HEK293 (cell line): ENCODE results near the gene ING1.
"Not testable (repeated sequence)": the region's sequence is repeated elsewhere in the genome, so short reads cannot be mapped to it uniquely, and the experiment has no call there.

ENCODE experiments used
- CTCF ChIA-PET: fragments of 350-600 bp; formaldehyde crosslinking; extraction: SDS; loops from one replicate; lab custom pipeline; 2021; ENCODE audit warnings: antibody characterized with exemption; lab: Yijun Ruan, JAX
- POLR2A ChIA-PET: fragments of 300-600 bp; formaldehyde crosslinking; extraction: SDS; loops from one replicate; lab custom pipeline; 2020; ENCODE audit warnings: antibody characterized with exemption, inconsistent platforms; lab: Yijun Ruan, JAX
- H3K27ac ChIP-seq: fragments of 200-500 bp; sonication (Bioruptor generic); 2 replicates; pipeline ENCODE4 v1.5.1; 2014; ENCODE audit warnings: low read depth, low read length, control low read depth, inconsistent platforms; ENCODE audit errors: extremely low read depth
- H3K36me3 ChIP-seq, 2 experiments: fragments of 200-500 bp in 1 of 2; sonication (Bioruptor generic) in 1 of 2; 1 replicate in 1 of 2; 2 replicates in 1 of 2; pipeline ENCODE4 v1.5.1; 2014 to 2017; ENCODE audit warnings: inconsistent platforms in 2 of 2, low read length in 2 of 2; ENCODE audit not compliant: control insufficient read depth in 2 of 2, insufficient read depth in 1 of 2
- H3K4me1 ChIP-seq: fragments of 200-500 bp; sonication (Bioruptor generic); 2 replicates; pipeline ENCODE4 v1.5.1; 2014; ENCODE audit warnings: mild to moderate bottlenecking, low read length, inconsistent platforms; ENCODE audit not compliant: control insufficient read depth, insufficient read depth
- H3K4me3 ChIP-seq: 2 replicates; pipeline ENCODE4 v1.5.1; 2011; ENCODE audit warnings: low read depth, mild to moderate bottlenecking, control low read depth, low read length, moderate library complexity
- H3K9me3 ChIP-seq: fragments of 200-500 bp; sonication (Bioruptor generic); 2 replicates; pipeline ENCODE4 v1.5.1; 2014; ENCODE audit warnings: low read depth, low read length, inconsistent platforms; ENCODE audit not compliant: control insufficient read depth, insufficient read depth
- KLF10 ChIP-seq: fragments of 450-650 bp; IDR thresholded peaks from 2 replicates; pipeline ENCODE4 v1.5.1; 2018; ENCODE audit warnings: missing biosample characterization, mild to moderate bottlenecking, missing genetic modification characterization
- YY2 ChIP-seq: fragments of 450-650 bp; formaldehyde crosslinking; IDR thresholded peaks from 2 replicates; pipeline ENCODE4 v1.5.1; 2016; ENCODE audit warnings: missing biosample characterization, missing genetic modification characterization
- ZIC2 ChIP-seq: fragments of 450-650 bp; formaldehyde crosslinking; IDR thresholded peaks from 2 replicates; pipeline ENCODE4 v1.5.1; 2016; ENCODE audit warnings: missing biosample characterization, missing genetic modification characterization
- ZNF121 ChIP-seq: fragments of 450-650 bp; formaldehyde crosslinking; IDR thresholded peaks from 2 replicates; pipeline ENCODE4 v1.5.1; 2016; ENCODE audit warnings: missing biosample characterization, missing genetic modification characterization
- ZNF140 ChIP-seq: fragments of 450-650 bp; formaldehyde crosslinking; IDR thresholded peaks from 2 replicates; pipeline ENCODE4 v1.5.1; 2016; ENCODE audit warnings: missing biosample characterization, missing genetic modification characterization
- ZNF274 ChIP-seq, 2 experiments: fragments of 200-500 bp in 1 of 2; fragments of 450-650 bp in 1 of 2; sonication (Bioruptor generic) in 1 of 2; formaldehyde crosslinking in 1 of 2; IDR thresholded peaks; 2 replicates each; pipeline versions ENCODE4 v1.5.1 to v1.6.1; 2014 to 2016; ENCODE audit warnings: borderline replicate concordance in 1 of 2, inconsistent platforms in 1 of 2, low read length in 1 of 2, missing biosample characterization in 1 of 2, missing genetic modification characterization in 1 of 2
- ZNF785 ChIP-seq: fragments of 450-650 bp; formaldehyde crosslinking; IDR thresholded peaks from 2 replicates; pipeline ENCODE4 v1.5.1; 2016; ENCODE audit warnings: missing biosample characterization, missing genetic modification characterization
- TF ChIP-seq, protein P1 (sequence below): fragments of 450-650 bp; formaldehyde crosslinking; conservative IDR thresholded peaks from 2 replicates; pipeline ENCODE4 v1.5.1; 2016; ENCODE audit warnings: low read depth, missing biosample characterization, missing genetic modification characterization
- TF ChIP-seq, protein P2 (sequence below): fragments of 450-650 bp; formaldehyde crosslinking; IDR thresholded peaks from 2 replicates; pipeline ENCODE4 v1.5.1; 2017; ENCODE audit warnings: missing biosample characterization, missing genetic modification characterization
- TF ChIP-seq, protein P3 (sequence below): fragments of 450-650 bp; formaldehyde crosslinking; IDR thresholded peaks from 2 replicates; pipeline ENCODE4 v1.5.1; 2017; ENCODE audit warnings: missing biosample characterization, mild to moderate bottlenecking, missing genetic modification characterization, moderate library complexity

ING1 gene

DNA sequence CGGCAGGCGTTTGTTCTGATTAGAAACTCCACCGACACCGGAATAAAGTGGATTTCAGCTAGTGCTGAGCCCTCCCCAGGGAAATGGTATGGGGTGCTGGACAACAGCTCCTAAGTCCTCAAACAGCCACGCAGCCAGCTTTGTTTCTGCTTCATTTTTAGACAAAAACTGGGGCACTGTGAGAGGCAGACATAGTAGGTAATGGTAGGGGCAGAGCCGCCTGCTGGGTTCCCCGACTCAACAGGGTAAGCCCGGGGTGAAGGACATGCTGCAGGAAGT is 47.3 kb upstream of the ING1 start:
- CTCF ChIA-PET = no interaction called here
- Histone ChIP-seq H3K9me3 (no peaks in the 10 kb centered on the region), H3K27ac (no peak overlapping the region), H3K4me1 (no peaks in the 10 kb centered on the region), H3K36me3 (peaks cover 0 to 88% of the 10 kb centered on the region in 2 experiments; a peak in 2 of 3 replicates), H3K4me3 (no peak overlapping the region)
- TF ChIP-seq YY2 (tag by site-specific recombination) = no peak
- TF ChIP-seq, protein P1, sequence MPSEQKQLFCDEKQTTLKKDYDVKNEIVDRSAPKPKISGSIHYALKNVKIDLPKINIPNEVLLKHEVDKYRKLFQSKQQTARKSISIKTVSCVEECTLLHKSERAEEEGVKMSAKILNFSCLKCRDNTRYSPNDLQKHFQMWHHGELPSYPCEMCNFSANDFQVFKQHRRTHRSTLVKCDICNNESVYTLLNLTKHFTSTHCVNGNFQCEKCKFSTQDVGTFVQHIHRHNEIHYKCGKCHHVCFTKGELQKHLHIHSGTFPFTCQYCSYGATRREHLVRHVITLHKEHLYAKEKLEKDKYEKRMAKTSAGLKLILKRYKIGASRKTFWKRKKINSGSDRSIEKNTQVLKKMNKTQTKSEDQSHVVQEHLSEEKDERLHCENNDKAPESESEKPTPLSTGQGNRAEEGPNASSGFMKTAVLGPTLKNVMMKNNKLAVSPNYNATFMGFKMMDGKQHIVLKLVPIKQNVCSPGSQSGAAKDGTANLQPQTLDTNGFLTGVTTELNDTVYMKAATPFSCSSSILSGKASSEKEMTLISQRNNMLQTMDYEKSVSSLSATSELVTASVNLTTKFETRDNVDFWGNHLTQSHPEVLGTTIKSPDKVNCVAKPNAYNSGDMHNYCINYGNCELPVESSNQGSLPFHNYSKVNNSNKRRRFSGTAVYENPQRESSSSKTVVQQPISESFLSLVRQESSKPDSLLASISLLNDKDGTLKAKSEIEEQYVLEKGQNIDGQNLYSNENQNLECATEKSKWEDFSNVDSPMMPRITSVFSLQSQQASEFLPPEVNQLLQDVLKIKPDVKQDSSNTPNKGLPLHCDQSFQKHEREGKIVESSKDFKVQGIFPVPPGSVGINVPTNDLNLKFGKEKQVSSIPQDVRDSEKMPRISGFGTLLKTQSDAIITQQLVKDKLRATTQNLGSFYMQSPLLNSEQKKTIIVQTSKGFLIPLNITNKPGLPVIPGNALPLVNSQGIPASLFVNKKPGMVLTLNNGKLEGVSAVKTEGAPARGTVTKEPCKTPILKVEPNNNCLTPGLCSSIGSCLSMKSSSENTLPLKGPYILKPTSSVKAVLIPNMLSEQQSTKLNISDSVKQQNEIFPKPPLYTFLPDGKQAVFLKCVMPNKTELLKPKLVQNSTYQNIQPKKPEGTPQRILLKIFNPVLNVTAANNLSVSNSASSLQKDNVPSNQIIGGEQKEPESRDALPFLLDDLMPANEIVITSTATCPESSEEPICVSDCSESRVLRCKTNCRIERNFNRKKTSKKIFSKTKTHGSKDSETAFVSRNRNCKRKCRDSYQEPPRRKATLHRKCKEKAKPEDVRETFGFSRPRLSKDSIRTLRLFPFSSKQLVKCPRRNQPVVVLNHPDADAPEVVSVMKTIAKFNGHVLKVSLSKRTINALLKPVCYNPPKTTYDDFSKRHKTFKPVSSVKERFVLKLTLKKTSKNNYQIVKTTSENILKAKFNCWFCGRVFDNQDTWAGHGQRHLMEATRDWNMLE (tag by site-specific recombination) = no peak
- TF ChIP-seq KLF10 = no peak
- TF ChIP-seq ZNF140 = no peak
- TF ChIP-seq ZNF121 = no peak
- no peak for TF ChIP-seq ZNF274 (IDR thresholded peaks at IDR 0.05; ENCODE audit: low read length)
- no peak for TF ChIP-seq ZNF274 (tag by site-specific recombination; IDR thresholded peaks at IDR 0.05; ENCODE audit: borderline replicate concordance)
- TF ChIP-seq, protein P2, sequence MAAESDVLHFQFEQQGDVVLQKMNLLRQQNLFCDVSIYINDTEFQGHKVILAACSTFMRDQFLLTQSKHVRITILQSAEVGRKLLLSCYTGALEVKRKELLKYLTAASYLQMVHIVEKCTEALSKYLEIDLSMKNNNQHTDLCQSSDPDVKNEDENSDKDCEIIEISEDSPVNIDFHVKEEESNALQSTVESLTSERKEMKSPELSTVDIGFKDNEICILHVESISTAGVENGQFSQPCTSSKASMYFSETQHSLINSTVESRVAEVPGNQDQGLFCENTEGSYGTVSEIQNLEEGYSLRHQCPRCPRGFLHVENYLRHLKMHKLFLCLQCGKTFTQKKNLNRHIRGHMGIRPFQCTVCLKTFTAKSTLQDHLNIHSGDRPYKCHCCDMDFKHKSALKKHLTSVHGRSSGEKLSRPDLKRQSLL (tag by site-specific recombination) = no peak
- POLR2A ChIA-PET = no interaction called here

DNA sequence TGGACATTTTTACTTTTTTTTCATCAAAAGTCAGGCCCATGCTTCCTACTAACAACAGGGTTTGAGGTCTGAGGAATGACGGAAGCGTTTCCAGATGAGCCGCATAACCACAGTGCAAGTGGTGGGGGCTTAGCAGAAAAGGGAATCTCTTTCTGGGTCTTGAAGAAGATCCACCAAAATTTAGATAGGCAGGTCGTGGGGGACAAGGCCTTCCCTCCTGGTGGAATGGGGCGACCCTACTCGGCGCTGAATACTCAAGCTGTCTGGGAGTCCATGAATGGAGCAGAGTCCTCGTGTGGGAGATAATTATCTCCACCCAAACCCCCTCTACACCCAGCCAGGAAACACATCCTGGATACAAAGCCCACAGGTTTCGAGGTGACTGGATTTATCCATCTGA is 44.5 kb upstream of the ING1 start:
- Histone ChIP-seq H3K4me3 (no peak overlapping the region), H3K36me3 (peaks cover 0 to 59% of the 10 kb centered on the region in 2 experiments; a peak in 1 of 3 replicates), H3K9me3 (no peaks in the 10 kb centered on the region), H3K4me1 (no peaks in the 10 kb centered on the region), H3K27ac (no peak overlapping the region)
- ChIA-PET POLR2A (no interaction called here), CTCF (no interaction called here)
- TF ChIP-seq, protein P3, sequence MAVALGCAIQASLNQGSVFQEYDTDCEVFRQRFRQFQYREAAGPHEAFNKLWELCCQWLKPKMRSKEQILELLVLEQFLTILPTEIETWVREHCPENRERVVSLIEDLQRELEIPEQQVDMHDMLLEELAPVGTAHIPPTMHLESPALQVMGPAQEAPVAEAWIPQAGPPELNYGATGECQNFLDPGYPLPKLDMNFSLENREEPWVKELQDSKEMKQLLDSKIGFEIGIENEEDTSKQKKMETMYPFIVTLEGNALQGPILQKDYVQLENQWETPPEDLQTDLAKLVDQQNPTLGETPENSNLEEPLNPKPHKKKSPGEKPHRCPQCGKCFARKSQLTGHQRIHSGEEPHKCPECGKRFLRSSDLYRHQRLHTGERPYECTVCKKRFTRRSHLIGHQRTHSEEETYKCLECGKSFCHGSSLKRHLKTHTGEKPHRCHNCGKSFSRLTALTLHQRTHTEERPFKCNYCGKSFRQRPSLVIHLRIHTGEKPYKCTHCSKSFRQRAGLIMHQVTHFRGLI (tag by site-specific recombination) = no peak
- no peak for TF ChIP-seq ZNF785
- no peak for TF ChIP-seq ZIC2 (tag by site-specific recombination)

DNA sequence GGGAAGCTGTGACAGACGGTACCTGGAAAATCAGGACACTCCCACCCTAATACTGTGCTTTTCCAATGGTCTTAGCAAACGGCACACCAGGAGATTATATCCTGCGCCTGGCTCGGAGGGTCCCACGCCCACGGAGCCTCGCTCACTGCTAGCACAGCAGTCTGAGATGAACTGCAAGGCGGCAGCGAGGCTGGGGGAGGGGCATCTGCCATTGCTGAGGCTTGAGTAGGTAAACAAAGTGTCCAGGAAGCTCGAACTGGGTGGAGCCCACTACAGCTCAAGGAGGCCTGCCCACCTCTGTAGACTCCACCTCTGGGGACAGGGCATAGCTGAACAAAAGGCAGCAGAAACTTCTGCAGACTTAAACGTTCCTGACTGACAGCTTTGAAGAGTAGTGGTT is 43.7 kb upstream of the ING1 start:
- H3K27ac ChIP-seq, H3K4me3 ChIP-seq, POLR2A ChIA-PET, H3K9me3 ChIP-seq, H3K4me1 ChIP-seq: not testable (repeated sequence)
- peaks cover 0 to 51% of the 10 kb centered on the region in 2 experiments; a peak in 1 of 3 replicates for H3K36me3 ChIP-seq
- CTCF ChIA-PET = interaction anchor here (1.0 kb wide), 1 partner anchor 76 kb away, joined by 3 read pairs; no protein-coding TSS in a partner anchor
